ENCODE measurements around the gene MYBPC1.
"Not testable (repeated sequence)": the region's sequence is repeated elsewhere in the genome, so short reads cannot be mapped to it uniquely, and the experiment has no call there.

Gene MYBPC1

DNA sequence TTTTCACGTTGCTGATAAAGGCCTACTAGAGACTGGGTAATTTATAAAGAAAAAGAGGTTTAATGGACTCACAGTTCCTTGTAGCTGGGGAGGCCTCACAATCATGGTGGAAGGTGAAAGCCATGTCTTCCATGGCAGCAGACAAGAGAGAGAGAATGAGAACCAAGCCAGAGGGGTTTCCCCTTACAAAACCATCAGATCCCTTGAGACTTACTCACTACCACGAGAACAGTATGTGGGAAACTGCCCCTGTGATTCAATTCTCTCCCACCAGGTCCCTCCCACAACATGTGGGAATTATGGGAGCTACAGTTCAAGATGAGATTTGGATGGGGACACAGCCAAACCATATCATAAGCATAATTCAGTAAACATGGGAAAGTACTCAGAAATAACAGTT, 65.9 kb downstream of the MYBPC1 start:
- DNase-seq (ENCODE audit: low read depth), result not testable (repeated sequence)

DNA sequence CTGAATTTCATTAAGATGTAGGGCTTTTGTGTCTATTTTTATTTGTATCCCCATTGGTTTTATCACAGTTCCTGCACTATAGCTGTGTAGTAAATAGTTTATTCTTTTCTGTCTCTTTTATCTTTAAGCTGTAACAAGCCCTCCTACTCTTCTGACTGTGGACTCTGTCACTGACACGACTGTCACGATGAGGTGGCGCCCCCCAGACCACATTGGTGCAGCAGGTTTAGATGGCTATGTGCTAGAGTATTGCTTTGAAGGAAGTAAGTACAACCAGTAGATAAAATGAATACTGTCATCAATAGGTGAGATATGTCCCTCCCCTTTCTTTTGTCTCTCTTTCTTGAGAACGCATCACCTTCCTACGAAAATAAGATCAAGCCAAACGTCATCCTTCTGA, 68.5 kb downstream of the MYBPC1 start:
- no peak for DNase-seq (ENCODE audit: low read depth)

DNA sequence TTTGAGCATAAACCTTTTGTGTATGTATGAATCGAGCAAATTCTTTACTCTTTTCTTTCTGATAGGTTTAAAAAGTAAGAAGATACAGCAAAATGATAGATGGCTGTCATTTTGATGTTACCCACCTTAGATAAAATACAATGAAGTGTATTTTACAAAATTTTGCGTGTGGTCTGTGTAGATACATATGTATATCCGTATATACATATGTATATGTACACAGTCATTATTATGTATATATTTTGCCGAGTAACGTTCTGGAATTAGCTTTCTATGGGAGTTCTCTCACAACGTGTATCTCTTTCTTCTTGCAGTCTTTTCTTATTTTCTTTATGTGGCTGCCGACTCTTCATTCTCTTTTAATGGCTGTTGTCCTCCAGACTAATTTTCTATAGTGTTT, 70.2 kb downstream of the MYBPC1 start:
- no peak for DNase-seq (ENCODE audit: low read depth)

DNA sequence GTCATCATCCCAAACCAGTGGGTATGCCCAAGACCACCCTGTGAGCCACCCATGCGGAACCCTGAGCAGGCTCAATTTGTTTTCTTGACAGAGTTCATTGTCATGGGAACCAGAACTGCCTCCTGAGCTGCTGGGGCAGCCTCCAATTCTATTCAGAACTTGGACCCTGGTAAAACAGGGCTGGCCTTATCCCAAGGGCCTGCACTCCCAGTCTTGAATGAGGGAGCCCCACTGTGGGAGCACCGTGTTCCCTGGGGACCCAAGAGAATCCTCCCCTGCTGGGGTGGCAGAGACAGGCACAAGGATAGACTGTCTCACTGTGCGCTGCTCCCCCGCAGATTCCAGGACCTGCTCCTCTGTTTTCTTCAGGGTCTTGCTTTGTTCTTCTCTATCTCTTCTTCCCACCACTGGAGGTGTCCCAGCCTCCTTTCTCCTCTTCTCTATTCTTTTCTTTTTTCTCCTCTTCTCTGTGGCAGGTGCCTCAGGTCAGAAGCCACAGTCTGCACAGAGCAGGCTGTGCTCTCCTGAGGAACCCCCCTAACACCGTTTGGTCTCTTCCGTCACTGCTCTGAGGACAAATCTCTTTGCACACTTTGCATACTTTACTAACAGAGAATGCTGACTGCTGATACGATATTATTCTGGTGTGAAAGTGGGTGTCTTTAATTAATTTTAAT, 71.4 kb downstream of the MYBPC1 start:
- no peak for DNase-seq (ENCODE audit: low read depth)

DNA sequence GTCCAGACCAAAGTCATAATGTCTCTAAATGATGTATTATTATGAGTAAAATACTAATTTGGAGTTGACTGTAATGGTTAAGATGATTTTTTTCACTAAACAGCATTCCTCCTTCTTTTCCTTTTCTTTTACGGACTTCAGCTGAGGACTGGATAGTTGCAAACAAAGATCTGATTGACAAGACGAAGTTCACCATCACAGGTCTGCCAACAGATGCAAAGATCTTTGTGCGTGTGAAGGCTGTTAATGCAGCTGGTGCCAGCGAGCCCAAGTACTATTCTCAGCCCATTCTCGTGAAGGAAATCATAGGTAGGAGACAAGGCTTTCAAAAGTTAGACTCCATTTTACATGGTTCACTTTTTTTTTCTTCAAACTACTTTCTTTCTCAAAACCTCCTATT, 72.8 kb downstream of the MYBPC1 start:
- no peak for DNase-seq (ENCODE audit: low read depth)

DNA sequence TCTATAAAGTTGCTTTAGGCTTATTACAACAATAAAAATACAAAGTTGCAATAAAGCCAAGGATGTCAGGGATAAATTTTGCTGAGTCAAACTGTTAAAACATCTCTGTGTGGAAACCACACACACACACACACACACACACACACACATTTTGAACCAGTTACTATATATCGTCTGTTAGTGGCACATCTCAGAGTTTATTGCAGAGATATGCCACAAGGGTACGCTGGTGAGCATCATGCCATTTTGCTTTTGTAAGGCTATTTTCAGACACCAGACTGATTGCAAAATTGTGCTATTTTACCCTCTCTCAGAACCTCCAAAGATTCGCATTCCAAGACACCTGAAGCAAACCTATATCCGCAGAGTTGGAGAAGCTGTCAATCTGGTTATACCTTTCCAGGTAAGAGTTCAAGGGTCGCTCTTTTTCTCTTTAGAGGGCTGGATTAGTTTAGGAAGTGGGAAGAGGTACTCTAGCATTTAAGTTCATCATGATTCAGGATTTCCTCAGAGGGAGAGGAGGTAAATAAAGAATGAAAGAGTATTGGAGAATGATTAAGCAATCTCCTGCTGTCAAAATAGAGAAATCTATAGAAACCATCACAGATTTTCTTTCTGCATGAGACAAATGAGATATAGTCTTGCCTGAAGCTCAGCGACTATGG, 75.4 kb downstream of the MYBPC1 start:
- no peak for DNase-seq (ENCODE audit: low read depth)

DNA sequence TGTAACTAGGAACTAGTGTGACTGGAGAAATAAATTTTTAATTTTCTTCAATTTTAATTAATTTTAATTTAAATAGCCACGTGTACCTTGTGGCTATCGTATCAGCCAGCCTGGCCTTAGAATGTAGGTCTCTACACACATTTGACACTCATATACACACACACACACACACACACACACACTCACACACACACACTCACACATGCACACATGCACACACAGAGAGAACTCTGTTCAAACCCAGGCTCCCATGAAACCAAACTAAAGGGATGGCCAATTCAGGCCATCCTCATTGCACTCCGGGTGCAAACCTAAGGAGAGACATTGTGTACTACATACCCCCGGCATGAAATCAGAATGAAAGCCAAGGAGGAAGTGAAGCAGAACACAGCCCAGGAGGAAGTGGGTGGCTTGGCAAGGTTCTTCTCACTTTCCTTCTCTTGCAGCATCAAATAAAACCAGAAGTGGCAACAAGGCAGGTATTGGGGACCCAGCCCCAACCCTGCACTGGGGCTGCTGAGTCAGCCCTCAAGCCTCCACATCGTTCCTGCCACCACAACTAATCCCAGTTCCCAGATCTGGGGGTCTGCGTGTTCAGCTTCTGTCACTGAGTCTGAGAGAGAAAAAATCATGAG, 76.5 kb downstream of the MYBPC1 start:
- no peak for DNase-seq (ENCODE audit: low read depth)

DNA sequence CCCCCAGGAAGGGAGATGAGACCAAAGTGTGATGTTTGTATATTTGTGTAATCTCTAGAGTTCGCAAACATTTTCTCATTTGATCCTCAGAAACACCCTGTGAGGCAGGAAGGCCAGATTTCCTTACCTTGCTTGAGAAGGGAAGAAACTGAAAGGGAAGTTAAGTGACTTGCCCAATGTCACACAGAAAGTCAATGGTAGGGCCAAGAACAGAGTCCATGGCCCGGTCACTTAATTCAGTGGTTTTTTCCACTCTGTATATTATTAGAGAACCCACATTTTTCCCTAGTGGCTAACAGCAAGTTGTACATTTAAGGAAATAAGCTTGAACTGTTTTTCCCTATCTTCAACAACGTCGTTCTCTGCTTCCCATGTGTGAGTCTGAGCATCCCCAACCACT, 77.1 kb downstream of the MYBPC1 start:
- no peak for DNase-seq (ENCODE audit: low read depth)

DNA sequence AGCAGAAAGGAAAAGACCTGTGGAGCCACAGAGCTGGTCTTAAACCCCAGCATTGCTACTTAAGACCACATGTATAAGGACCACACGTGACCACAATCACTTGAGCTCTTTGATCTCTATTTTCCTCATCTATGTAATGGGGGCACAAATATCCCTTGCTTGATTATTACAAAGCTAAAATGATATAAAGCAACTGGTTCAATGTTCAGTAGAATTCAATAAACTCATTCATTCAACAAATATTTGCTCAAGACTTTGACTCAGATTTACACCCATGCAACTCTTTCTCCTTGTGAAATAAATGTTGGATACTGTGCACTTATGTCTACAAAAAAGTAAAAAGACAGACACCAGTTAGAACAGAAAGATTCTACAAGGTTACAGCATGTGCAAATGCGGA, 80.8 kb downstream of the MYBPC1 start:
- no peak for DNase-seq (ENCODE audit: low read depth)

DNA sequence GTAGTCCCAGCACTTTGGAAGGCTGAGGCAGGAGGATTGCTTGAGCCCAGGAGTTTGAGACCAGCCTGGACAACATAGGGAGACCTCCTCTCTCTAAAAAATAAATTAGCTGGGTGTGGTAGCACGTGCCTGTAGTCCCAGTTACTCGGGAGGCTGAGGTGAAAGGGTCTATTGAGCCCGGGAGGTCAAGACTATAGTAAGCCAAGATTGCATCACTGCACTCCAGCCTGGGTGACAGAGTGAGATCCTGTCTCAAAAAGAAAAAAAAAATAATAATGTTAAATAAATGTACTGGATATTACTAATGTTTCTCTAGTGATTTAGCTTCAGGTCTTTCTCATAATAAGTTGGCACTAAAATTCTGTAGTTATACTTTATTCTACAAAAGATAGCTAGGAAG, 81.7 kb downstream of the MYBPC1 start:
- not testable (repeated sequence) for DNase-seq (ENCODE audit: low read depth)

DNA sequence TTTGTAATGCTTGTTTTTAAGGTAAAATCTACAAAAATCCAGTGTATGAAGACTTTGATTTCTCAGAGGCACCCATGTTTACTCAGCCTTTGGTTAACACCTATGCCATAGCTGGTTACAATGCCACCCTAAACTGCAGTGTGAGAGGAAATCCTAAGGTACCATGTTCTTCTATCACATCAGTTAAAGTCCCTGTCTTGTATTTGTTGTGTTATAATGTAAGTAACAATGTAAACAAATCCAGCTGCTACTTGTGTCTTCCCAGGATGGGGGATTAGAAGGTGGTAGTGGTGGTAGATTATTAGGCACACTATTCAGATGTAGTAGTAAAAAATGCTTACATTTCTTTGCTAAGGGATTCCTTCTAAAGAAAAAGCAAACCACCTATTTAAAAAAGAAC, 83.3 kb downstream of the MYBPC1 start:
- DNase-seq (ENCODE audit: low read depth), result no peak

DNA sequence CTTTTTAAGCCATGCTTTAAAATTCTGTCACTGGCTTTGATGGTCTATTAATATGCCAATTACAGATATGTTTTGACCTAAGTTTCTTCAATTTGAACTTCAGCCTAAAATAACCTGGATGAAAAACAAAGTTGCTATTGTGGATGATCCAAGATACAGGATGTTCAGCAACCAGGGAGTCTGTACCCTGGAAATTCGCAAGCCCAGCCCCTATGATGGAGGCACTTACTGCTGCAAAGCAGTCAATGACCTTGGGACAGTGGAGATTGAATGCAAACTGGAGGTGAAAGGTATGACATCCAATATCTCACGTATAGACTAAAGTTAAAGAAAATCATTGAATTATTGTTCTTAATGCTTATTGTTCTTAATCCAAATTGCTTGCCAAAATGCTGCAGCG, 85.5 kb downstream of the MYBPC1 start:
- no peak for DNase-seq (ENCODE audit: low read depth)

DNA sequence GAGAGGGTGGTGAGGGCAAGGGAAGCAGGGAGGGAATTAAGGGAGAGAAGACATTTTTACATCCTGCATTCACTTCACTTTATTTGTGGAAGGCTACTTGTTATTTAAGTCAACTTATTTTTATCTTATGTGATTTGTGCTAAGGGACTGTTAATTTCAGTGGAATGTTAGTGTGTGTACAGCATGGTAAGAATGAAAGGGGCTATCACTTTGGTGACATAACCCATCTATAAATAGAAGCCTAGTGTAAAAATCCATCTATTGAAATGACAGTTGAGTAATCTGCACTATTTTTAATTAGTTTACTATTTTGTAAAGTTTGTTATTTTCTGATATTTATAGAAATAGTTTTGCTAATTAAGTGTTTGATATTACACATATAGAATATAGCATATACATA, 85.9 kb downstream of the MYBPC1 start:
- no peak for DNase-seq (ENCODE audit: low read depth)

DNA sequence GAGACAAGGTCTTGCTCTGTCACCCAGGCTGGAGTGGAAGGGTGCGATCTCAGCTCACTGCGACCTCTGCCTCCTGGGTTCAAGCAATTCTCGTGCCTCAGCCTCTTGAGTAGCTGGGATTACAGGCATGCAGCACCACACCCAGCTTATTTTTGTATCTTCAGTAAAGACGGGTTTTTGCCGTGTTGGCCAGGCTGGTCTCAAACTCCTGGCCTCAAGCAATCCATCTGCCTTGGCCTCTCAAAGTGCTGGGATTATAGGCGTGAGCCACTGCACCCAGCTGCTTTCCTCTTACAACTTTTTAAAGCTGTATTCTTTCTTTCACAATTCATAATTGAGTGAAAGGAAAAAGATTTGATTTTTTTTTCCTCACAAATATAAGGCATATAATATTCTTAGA, 86.9 kb downstream of the MYBPC1 start:
- DNase-seq (ENCODE audit: low read depth), result not testable (repeated sequence)

DNA sequence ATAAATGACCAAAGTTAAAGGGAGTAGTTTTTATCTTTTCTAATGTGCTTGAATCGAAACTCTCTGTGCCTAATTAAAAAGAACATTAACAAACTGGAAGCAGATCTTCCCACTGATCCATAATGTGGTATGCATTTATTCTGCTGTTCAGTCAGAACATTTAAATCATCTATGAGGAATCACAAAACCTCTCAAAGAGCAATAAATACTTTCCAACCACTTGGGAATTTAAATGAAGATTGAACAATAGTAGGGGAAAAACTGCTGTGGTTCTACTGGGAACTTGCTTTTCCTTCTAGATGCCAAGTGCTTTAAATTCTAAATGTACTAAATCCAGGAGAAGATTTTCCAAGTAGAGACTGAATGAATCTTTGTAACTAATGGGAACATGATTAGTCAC, 90.3 kb downstream of the MYBPC1 start:
- DNase-seq (ENCODE audit: low read depth), result no peak

DNA sequence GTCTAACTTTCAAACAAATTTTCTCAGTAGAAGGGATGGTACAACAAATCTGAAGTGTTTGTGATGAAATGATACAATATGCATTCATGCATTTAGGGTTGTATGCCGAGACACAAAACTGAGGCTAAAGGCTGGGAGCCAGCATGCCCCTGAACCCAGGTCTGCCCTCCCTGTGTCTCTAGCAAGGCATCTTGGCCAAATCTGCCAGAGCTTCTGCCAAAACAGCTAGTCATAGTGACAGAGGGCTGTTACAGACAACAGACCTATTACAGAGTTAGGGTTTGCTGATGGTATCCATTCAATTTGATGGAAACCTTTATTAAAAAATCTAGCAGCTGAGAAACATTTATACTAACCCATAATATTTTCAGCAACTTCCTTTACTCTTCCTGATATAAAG, 91.4 kb downstream of the MYBPC1 start:
- DNase-seq (ENCODE audit: low read depth), result no peak

DNA sequence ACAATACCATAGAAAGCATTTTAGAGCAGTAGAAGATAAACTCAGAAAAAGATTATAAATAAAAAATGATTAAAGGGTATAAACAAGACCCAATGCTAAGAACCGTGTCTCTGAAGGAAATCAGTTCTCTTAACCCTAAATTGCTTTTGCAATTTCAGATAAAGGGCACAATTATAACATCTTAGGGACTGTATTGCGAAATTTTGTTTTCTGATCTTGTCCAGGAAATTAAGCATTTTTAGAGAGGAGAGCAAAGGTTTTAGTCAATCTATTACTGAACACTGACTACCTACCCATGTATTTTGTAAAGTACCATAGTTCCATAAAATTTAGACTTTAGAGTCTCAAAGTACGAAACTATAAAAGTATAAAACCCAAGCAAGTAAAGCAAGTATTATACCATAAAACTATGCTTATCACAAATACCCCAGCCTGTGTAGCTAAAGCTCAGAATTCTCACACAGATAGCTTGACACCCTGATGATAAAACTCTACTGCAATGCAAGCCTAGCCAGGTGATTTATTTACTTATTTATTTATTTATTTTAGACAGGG, 95.8 kb downstream of the MYBPC1 start:
- DNase-seq (ENCODE audit: low read depth), result no peak

DNA sequence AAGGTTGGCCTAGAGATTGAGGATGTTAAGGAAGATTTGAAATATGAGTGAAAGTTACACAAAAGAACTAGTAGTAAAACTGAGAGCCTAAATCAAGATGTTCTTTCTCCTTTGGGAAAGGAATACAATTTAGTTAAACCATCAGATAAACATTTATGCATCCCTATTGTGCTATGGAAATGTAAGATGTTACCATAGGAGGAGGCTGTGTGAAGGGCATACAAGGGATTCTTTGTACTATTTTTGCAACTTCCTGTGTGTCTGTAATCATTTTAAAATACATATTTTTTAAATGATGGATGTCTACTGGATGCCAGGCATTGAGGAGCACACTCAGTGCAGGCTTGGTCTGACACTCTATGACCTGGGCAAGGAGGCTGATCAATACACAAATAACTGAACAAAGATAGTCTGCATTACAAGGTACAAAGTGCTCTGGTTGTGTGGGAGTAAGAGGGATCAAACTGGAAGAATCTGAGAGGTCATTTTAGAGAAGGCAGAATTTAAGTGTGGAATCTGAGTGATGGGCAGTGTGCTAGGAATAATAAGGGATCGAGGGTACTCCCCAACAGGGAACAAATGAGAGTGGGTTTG, 96.8 kb downstream of the MYBPC1 start:
- no peak for DNase-seq (ENCODE audit: low read depth)

DNA sequence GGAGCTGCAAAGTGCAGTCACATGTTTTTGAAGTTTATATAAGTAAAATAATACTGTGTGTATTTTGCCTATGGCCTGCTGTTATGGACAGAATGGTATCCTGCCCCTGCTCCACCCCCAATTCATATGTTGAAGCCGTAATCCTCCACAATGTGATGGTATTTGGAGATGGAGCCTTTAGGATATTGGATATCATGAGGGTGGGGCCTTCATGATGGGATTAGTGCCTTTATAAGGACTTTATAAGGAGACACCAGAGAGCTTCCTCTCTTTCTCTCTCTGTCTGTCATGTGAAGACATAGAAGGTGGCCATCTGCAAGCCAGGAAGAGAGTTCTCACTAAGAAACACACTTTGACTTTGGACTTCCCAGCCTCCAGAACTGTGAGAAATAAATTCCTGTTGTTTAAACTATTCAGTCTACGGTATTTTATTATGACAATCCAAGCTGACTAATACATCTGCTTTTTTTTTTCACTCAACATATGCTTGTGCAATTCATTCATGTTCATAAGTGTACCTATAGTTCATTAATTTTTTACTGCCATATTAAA, 99.6 kb downstream of the MYBPC1 start:
- no peak for DNase-seq (ENCODE audit: low read depth)

DNA sequence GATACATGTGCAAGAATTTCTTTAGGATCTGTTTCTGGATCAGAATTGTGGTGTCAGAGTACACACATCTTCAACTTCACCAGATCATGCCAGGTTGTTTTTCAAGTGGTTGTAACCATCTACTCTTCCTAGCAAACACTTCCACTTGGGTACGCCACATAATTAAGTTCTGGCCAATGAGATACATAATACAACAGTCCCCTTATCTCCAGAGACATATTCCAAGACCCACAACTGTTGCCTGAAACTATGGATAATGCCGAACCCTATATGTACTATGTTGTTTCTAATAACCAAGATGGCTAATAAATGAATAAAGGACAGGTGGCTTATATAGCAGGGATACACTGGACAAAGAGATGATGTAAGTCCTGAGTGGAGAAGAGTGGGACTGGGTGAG, 100.2 kb downstream of the MYBPC1 start:
- DNase-seq (ENCODE audit: low read depth), result no peak

DNA sequence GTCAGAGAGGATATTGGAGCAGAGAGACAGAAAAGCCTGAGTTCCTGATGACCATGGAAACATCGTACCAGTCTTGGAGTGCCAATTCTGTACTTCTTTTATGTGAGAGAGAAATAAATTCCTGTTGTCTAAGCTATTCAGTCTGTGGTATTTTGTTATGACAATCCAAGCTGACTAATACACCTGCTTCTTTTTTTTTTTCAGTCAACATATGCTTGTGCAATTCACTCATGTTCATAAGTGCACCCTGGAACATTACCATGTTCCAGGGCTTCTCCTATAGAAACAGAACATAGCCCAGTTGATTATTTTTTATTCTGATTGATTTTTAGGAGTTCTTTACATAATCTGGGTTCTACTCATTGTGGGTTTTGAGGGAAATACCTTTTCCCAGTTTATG, 100.9 kb downstream of the MYBPC1 start:
- no peak for DNase-seq (ENCODE audit: low read depth)
